SH-SY5Y (cell line): ENCODE data around the gene TRMT1.

Source experiments
- GATA2 ChIP-seq: IDR thresholded peaks from 2 replicates; pipeline ENCODE4 v1.6.1; 2011; ENCODE audit warnings: mild to moderate bottlenecking, low read depth, low read length
- GATA3 ChIP-seq: IDR thresholded peaks from 2 replicates; pipeline ENCODE4 v1.6.1; 2011; ENCODE audit warnings: low read depth, mild to moderate bottlenecking, low read length, moderate library complexity

- TF ChIP-seq GATA3 = no peak
- TF ChIP-seq GATA2 = no peak
These were observed 12.0 kb upstream of the TRMT1 start for GRCh38 chr19:13128583-13128982.
